NAMALWA (cell line): ENCODE measurements around the gene LEMD1.
A peak's percentile ranks its signal among the peaks of the same experiment; 100 is the strongest.
"Not testable (repeated sequence)": the region's sequence is repeated elsewhere in the genome, so short reads cannot be mapped to it uniquely, and the experiment has no call there.

Source experiments
- DNase-seq: peaks from one replicate; pipeline ENCODE4 v3.0.0-alpha.2; 2015; ENCODE audit warnings: low spot score

The LEMD1 gene

DNA sequence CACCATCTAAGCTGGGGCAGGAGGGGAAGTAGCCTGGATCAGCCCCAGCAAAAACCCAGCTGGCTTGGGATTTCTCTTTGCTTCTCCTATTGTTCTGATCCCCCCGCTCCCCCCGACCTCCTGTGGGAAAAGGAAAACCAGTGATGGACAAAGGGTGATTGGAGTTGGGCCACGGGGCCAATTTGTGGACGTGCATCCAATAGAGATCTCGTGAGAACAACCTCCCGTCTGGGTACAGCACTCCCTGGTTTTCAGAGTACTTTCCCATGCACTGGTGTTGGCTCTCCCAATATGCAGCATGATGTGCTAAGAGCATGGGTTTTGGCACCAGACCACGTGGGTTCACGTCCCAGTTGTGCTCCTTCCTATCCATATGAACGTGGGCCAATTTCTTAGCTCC lies 25.0 kb upstream of the LEMD1 start:
- DNase-seq: no peak

DNA sequence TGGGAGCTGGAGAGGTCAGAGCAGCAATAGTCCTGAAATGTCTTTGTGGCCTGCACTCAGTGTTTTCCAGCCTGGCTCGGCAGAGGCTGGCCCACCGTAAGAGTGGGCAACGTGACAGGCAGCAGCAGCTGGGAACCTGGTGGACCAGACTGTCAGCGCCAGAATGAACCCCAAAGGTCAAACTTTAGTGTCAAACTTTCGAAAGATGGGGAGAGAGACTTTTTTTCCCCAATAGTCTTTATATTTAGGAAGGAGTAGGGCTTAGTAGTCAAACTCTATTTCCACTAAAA lies 23.7 kb upstream of the LEMD1 start:
- DNase-seq: no peak

DNA sequence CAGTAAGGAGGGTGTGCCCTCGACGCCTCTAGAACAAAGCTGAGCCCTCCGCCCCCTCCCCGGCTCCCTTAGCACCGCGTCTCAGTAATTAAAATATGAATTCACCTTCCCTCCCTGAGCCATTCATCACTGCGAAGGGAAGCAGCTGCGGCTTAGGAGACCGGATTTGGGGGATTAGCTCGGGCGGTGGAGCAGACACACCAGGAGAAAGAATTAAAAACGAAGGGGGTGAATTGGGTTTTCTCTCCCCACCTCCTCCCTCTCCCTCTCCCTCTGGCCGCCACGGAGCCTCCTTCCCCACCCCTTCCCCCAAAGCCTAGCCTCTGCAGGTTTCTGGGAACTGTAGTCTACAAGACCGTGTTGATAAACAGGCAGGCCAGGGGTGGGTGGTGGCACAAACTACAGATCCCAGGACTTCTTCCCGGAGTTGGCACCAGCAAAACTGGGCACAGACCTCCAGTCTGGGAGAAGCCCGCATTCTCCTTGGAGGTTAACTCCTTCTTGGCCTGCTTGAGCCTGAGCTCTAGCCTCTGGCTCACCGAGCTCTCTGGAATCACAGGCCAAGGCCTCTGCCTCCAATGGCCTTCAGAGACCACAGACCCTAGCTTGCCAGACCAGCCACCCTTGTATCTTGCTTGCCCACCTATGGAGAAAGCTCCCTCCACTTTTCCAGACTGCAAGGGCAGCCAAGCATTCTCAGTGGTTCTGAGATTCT lies 23.2 kb upstream of the LEMD1 start:
- no peak for DNase-seq

DNA sequence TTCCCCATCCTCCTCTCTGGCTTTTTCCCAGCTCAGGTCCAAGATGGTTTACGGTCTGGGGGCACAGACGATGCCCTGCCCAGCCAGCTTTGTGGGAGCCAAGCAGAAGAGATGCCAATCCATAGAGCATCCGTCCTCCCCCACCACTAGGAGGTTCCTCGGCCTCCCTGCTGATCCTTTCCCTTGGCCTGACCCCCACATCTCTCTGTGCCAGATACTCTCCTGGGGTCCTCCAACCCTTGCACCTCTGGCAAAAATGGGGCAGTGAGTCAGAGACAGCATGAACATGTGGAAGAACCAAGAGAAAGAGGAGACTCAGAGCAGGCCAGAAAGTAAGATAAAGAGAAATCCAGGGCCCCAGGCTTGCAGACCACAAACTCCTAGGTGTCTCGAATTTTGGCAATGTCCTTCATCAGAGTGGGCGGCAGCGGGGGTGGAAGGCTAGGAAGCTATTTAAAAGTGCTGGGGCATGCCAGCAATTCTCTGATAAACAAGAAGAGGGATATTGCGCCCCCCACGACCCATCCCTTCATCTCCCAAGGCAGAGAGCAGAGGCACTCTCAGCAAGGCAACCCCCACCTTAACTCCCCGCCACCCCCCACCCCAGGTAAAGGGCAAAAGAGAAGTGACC lies 22.6 kb upstream of the LEMD1 start:
- no peak for DNase-seq

DNA sequence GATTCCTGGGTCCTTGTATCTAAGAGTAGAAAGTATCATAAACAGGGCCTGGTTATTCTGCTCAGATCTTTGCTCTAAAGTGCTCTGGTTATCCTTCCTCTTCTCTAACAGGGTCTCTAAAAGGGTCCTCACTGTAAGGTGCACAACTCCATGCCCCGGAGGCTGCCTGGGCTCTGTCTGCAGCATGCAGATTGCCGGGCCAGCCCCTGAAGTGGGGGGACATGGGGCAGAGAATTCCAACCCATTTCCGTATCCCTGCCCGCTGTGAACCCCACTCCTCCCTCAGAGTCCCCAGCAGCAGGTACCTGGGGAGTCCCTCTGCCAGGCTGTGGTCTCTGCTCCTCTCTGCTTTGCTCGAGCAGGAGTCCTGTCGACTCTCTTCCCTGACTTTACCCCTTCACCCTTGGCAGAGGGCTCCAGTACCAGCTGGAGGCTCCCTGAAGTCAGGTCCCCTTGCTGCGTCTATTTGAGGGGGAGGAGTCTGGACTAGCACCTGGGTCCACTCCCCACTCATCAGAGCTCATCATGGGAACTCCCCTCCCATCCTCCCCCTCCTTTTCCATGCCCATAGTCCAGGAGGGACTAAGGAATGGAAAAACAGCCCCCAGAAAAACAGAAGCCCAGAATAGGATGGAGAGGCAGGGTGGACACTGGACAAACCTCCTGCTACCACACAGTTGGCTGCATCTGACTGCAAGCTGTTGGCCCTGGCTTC lies 21.9 kb upstream of the LEMD1 start:
- DNase-seq: no peak

DNA sequence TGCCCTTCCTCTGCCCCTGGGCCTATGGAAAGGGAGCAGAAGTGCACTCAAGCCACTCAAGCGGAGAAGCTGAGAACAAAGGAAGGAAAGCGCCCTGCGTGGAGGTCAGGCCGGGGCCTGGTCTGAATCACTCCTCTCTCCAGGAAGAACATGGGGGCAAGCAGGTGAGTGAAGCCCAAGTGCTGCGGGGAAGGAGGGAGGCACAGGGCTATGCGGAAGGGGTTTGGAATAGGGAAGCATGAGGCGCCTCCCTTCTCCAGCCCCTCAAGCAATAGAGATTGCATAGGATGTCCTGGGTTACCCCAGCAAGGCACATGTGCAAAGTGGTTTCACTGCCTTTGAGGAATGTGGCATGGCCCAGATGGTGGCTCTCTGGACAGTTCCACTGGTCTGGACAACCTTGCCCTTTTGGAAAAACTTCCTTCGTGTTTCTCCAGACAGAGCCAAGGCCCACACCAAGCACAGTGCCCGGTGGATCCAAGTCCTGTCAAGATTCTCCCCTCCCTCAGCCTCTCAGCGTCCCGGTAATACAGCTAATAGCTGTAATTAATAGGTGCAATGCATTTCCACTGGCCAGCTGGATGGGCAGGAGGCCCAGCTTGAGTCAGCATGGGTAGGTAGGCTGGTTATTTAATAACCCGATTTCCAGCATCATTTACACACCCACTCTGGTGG lies 20.3 kb upstream of the LEMD1 start:
- DNase-seq: no peak

DNA sequence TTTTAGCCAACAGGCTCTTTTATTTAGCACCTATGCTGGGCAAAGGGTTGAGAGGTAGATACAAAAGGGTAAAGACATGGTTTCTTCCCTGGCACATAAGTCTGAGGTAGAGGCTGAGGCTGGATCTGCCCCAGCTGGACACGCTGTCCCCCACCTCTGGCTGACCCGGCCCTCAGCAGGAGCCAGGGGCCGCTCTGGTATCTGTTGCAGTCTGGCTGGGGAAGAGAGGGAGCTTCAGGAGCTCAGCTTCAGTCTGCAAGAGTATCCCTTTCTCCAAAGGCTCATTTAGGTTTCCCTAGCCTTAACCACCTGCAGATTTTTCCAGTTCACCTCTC lies 19.8 kb upstream of the LEMD1 start:
- no peak for DNase-seq

DNA sequence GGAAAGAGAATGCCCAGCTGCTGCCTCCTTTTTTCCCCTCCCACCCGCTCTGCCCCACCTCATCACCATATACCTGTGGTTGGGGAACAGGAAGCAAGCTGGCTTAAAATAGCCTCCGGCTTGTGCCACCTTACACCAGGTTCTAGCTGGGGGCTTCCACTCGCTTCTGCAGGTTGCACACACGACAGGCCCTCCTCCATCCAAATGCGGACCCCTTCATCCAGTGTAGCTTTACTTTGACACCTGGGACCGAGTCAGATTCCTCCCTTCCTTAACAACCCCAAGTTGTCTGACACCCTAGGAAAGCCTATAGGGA lies 19.4 kb upstream of the LEMD1 start:
- no peak for DNase-seq

DNA sequence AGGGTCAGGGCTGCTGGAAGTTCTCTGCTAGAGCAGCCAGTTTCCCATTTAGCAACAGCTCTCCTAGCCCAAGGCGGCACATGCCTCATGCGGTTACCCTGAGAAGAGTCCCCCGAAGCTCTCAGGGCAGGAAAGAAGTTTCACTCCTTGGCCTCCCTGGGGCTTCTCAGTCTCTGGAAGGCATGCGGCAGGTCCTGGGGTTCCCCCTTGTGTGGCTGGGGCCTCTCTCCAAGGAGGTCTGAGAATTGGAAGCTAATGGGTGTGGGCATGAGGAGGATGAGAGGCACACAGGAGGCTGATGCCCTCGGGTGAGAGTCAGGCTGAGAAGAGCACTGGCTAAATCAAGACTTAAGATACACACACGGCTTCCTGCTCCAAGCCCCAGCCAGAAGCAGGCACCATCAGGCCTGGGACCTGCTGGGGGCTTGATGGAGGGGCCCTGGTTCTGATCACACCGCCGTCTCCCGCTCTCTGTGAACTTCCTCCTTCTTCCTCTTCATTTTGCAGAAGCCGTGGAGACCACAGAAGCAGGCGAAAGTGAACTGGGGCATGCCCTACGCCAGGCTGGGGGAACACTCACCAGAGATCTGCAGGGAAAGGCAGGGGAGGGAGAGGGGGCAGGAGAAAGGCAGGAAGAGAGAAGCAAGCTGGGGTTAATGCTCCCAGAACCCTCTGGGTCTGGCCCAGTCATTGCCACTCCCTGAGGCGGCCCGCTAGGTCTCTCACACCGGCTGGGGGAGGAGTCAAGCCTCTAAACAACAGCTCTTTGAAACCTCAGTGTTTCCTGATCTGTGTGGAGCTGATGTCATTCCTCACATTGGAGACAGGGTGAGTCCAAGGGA lies 18.8 kb upstream of the LEMD1 start:
- peak; percentile 69 for DNase-seq

DNA sequence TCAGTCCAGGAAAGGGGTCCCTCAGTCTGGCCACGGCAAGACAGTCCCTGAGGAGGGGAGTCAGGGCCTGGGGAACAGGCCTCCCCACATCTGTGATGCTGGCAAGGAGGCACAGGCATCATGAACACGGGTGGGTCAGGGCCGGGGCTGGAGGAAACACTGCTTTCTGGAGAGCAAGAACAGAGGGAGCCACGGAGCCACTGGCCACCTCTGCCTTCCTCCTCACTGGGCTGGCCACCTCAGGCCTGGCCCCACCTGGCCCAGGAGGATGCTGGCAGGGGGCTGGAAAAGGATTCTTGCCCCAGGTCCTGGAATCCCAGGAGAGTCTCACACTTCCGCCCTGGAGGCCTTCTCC lies 18.2 kb upstream of the LEMD1 start:
- DNase-seq: no peak

DNA sequence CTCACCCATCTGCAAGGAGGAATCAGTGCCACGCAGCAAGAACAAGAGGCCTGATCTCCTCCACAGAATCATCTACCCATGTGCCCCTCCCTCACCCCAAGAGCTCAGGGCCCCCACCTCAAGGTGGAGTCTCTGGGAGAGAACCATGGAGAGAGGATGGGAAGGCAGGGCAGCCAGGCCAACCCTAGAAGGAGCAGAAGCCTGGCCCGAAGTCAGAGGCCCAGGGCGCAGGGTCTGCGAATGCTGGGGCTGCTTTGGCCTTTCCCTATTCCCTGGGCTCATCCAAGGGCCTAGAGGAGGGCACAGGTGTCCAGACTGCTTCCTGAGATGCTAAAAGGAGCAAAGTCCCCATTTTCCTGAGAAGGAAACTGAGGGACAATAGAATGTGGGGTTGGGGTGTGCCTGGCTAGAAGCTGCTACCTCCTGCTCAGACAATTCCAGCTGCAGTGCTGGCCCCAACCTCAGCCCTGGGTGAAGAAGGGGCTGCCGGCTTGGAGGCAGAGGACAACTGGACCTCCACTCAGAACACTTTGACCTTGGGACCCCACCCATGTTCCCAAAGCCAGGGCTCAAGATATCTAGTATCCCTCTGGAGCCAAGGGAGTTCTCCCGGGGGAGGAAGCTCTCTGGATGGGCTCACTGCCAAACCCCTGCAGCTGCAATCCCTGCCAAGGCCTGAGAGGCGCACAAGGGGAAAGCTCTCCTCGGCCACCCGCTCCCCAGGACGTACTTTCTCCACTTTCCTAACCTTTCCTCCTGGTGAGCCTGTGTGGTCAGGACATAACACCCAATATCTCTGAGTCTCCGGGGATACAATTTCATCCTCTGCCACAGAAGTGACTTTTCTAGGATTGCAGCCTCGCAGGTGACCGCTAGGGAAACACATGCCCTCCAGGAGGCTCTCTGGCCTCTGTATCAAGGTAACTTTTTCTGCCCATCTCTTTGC lies 16.6 kb upstream of the LEMD1 start:
- DNase-seq: peak; percentile 28

DNA sequence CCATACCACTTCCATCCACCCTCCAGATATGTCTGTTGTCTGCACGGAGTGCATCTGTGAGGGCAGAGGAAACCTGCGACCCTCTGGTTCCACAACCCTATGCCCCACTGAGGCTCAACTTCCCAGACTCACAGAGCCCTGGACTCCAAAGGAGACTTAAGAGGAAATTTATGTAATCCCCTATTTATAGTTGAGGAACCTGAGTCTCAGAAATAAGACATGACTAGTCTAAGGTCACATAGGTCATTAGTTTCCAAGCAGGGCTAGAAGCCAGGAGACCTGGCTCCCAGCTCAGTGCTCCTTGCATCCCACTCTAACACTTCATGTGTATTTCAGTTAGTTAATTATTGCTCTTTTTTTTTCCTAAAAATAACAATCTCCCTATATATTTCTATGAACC lies 15.7 kb upstream of the LEMD1 start:
- DNase-seq: no peak

DNA sequence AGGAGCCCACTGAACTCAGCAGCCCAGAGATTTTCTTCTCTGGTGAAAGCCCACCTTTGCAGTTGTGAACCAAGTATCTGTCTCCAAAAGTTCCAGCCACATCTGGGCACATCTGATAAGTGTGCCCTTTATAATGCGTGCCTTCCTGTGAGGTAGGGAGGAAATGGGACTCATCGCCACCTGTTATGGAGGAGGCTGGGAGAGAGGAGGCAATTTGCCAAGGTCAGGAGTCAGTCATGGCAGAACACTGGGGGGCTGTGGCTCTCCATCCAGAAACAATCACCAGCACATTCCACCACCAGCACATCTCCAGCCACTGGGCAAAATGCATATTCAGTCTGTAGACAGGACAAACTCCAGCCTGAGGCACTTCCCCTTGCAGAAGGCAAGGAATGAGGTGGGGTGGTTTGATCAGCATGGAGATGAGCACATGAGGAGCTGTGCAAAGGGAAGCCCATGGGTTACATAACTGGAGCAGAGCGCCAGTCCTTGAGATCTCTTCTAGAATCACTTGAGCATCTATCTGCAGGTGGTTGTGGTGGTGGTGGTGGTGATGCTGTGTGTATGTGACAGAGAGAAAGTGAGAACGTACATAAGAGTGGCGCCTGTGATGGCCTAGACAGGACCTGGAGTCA lies 15.0 kb upstream of the LEMD1 start:
- DNase-seq: no peak

DNA sequence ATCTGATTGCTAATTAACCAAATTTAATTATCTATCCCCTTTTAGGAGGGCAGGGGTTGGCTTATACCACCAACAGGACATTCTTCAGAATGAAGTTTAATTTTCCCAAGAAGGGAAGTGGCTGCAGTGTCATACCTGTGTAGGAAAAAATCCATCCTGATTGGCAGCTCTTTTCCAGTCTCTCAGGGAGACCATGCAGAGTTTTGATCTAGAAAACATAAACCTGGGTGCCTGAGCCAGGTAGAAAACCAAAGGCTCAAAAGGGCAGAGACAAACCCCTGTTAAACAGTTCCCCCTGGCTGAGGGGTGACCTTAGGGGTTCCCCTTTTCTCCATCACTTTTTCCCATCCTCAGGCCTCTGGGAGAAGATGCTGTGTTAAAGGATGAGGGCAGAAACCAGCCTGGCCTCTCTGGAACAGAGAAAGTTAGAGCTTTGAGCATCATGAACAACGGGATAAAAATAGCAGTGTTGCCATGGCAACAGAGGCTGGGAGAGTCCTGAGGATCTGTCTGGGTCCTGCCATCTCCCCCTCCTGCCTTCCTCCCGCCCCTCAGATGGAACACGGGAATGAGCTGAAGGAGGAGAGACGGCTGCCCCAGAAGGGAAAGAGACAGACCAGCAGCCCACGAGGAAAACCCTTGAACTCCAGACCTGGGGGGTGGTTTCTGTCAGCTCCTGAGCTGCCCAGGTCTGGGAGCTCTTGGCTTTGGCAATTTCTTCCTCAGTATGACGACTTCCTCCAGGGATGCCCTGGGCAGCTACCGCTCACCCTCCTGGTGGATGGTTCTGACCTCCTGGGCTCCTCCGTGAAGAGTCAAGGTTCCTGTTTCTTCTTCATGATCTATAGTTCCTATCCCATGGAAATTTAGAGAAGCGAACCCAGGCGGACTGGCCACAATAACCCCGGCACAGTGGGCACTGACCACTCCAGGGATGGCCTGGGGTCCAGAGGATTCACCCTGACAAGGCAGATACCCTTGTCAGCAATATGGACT lies 14.0 kb upstream of the LEMD1 start:
- DNase-seq: no peak

DNA sequence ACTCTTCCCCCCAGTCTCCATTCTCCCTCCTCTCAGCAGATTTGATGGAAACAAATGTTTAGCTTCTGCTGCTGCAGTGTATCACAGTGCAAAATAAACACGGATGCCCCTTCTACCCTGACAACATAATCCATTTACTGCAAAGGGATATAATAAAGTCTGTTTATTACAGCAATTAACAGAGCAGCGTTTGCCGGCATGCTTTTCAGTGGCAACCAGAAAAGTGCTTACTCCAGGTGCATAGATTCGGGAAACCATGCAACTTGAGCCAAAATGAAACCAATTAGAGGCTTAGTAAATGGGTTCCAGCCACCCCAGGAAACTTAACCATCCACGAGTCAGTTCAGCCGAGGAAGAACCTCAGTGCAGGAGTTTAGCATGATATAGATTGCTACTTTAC lies 12.9 kb upstream of the LEMD1 start:
- no peak for DNase-seq

DNA sequence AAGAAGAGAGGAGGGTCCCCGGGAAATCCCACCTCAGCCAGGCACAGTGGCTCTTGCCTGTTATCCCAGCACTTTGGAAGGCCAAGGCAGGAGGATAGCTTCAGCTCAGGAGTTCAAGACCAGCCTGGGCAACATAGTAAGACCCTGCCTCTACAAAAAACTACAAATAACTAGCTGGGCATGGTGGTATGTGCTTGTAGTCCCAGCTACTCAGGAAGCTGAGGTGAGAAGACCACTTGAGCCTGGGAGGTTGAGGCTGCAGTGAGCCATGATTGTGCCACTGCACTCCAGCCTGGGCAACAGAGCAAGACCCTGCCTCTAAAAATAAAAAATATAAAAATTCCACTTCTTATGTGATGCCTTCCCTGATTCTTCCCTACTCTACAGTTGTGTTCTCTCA lies 10.8 kb upstream of the LEMD1 start:
- not testable (repeated sequence) for DNase-seq

DNA sequence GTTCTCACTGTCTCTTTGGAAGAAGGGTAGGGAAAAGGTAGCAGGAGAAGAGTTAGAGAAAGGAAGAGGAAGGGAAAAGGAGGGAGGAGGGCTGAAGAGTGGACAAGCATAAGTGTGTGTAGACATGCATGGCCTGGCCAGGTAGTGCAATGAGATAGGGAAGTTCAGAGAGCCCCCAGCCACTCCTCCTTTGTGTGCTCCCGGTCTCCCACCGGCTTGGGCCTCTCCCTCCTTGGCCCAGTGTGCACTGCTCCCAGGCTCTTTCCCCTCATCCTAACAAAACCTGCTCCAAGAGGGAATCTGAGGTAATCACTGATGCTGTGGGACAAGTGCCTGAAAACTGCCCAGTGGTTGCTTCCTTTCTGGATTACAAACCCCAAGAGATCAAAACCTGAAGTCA lies 10.3 kb upstream of the LEMD1 start:
- no peak for DNase-seq

DNA sequence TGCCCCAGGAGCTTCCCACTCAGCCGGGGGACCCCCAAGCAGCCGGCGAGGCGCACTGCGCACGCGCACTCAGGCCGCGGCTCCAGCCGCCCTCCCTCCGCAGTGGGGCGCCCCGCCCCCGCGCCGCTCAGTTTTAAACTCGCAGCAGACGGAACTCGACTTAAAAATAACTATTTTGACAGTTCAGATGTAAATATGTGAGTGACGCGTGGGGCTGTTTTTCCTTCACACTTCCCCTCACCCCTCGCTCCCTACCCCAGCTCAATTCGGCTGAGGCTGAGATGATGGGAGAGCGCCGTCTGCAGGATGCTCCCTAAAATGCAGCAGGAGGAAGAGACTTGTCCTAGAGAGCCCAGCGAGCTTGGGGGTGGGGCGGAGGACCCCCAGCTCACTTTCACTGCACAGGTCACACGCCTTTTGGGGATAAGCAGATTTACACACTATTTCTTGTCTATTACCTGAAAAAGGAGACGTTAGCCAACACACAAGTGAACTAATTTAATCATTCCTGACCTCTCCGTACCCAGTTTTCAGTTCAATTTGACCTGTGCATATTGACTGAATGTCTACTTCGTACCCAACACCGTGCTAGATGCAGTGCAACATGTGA lies 8.9 kb upstream of the LEMD1 start:
- DNase-seq: peak; percentile 88
